ENCODE measurements around the gene OR4D2. TPM values are rescaled to one million over a fixed set of nuclear protein-coding genes. Genes with fewer than 3 reads are reported as not detected.

The OR4D2 gene
- total RNA-seq, 4 donors from 2014 or later: not detected

GRCh38 chr17:58161566-58161965 is 5.2 kb upstream of the OR4D2 start:
- H3K27me3 ChIP-seq: no peaks in the 10 kb centered on the region

GRCh38 chr17:58165981-58166380 is 801 bp upstream of the OR4D2 start:
- TF ChIP-seq POLR2A (IDR thresholded peaks at IDR 0.05) (no peak), CTCF (IDR thresholded peaks at IDR 0.05) (no peak)
- Histone ChIP-seq H3K27me3 (no peaks in the 10 kb centered on the region), H3K4me1 (no peaks in the 10 kb centered on the region), H3K4me3 (no peak overlapping the region), H3K9me3 (no peaks in the 10 kb centered on the region), H3K36me3 (no peaks in the 10 kb centered on the region), H3K27ac (no peak overlapping the region)
- no peak for DNase-seq

More at GRCh38 chr17:58161566-58161965, 5.2 kb upstream of the OR4D2 start:
- Histone ChIP-seq H3K4me1 (peaks cover 0 to 4% (median 0%) of the 10 kb centered on the region in 4 donors), H3K9me3 (no peaks in the 10 kb centered on the region), H3K36me3 (no peaks in the 10 kb centered on the region), H3K4me3 (no peak overlapping the region), H3K27ac (no peak overlapping the region)
- TF ChIP-seq CTCF (IDR thresholded peaks at IDR 0.05): no peak
- TF ChIP-seq POLR2A (IDR thresholded peaks at IDR 0.05): no peak
- no peak for DNase-seq

DNA sequence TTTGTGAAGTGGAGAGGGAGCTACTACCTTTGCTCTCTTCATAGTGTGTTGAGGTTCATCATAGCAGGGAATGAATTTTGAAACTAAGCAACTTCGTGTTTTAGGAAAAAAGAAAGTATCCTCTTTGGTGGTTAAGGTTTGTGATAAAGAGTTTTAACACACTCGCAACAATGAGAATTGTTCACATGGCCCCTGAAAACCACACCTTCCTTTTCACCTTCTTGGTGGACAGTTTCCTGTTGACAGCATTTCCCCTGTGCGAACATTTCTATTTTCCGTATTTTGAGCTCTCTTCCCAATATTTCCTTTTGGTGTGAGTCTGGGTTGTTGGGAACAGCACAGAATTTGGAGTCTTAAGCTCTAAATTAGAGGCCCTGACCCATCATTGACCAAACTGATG is 3.8 kb downstream of the OR4D2 start:
- no peaks in the 10 kb centered on the region for H3K9me3 ChIP-seq
- no peaks in the 10 kb centered on the region for H3K27me3 ChIP-seq
- H3K4me3 ChIP-seq: no peak overlapping the region
- TF ChIP-seq POLR2A (IDR thresholded peaks at IDR 0.05): no peak
- TF ChIP-seq CTCF (IDR thresholded peaks at IDR 0.05): no peak
- no peaks in the 10 kb centered on the region for H3K4me1 ChIP-seq
- no peak overlapping the region for H3K27ac ChIP-seq
- no peaks in the 10 kb centered on the region for H3K36me3 ChIP-seq
- DNase-seq: no peak

GRCh38 chr17:58172369-58173071 is 5.7 kb downstream of the OR4D2 start:
- TF ChIP-seq CTCF (IDR thresholded peaks at IDR 0.05) (peak; percentile 7 to 59 (median 44)), POLR2A (IDR thresholded peaks at IDR 0.05) (no peak)
- Histone ChIP-seq H3K4me3 (no peak overlapping the region), H3K36me3 (no peaks in the 10 kb centered on the region), H3K9me3 (no peaks in the 10 kb centered on the region), H3K4me1 (no peaks in the 10 kb centered on the region), H3K27me3 (no peaks in the 10 kb centered on the region), H3K27ac (peak overlapping the region in 1 of 4 donors; percentile 10)
- DNase-seq: no peak

GRCh38 chr17:58174871-58175270 is 8.1 kb downstream of the OR4D2 start:
- DNase-seq: no peak
- TF ChIP-seq POLR2A (IDR thresholded peaks at IDR 0.05) (no peak), CTCF (IDR thresholded peaks at IDR 0.05) (no peak)
- Histone ChIP-seq H3K27ac (no peak overlapping the region), H3K4me1 (no peaks in the 10 kb centered on the region), H3K36me3 (no peaks in the 10 kb centered on the region), H3K9me3 (no peaks in the 10 kb centered on the region), H3K27me3 (no peaks in the 10 kb centered on the region), H3K4me3 (no peak overlapping the region)
